Measurements from ENCODE around the gene CAMK1D. TPM values are rescaled to one million over a fixed set of nuclear protein-coding genes. Genes with fewer than 3 reads are reported as not detected.
"Not testable (repeated sequence)": the region's sequence is repeated elsewhere in the genome, so short reads cannot be mapped to it uniquely, and the experiment has no call there.

The CAMK1D gene
- total RNA-seq, 1 donor = 11.2 TPM

DNA sequence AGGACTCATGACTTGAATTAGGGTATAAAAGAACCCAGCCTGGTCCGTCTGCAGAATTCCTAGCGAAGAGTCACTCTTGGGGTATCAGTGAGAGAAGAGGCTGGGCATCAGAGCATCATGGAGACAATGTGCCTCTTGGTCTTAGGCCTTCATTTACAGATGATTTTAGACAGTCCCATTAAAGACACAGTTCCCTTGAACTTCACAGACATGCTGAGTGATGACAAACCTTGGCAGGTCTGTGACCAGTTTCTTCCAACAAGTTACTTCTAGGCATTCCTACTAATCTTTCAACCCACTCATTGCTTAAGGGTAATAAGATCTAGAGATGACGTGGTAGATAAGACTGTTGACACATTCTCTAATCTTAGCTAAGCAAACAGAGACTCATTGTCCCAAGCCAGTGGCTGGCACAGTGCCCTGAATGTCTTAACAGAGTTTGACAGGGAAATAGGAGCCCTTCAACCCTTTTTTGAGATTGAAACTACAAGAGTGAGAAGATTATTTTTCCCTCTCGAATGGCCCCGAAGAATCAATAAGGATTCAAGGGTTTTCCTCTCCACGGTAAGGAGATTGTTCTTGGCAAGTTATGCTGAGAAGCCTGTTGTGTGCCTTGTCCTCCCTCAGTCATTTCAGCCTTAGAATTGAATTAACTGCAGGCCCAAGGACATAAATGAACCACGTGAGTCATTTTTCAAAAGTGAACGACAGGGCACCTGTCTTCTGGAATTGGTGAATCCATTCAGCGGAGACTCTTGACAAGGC, 371.1 kb downstream of the CAMK1D start:
- Histone ChIP-seq H3K4me2 (ENCODE audit: insufficient read depth, low read length) (peak overlapping the region; percentile 39), H2AFZ (ENCODE audit: low read length) (no peak overlapping the region), H3K27ac (ENCODE audit: low read depth, low read length) (peak overlapping the region; percentile 82)

GRCh38 chr10:12721334-12721733, 372.0 kb downstream of the CAMK1D start:
- Histone ChIP-seq H3K4me1 (ENCODE audit: insufficient read depth, low read length) (peaks cover 27% of the 10 kb centered on the region), H3K4me3 (ENCODE audit: insufficient read depth, low read length) (no peak overlapping the region), H3K9me3 (ENCODE audit: low read depth, low read length) (no peaks in the 10 kb centered on the region), H4K20me1 (ENCODE audit: insufficient read depth, low read length) (no peaks in the 10 kb centered on the region), H3K27ac (ENCODE audit: low read depth, low read length) (peak overlapping the region; percentile 82), H3K27me3 (ENCODE audit: insufficient read depth, low read length) (no peaks in the 10 kb centered on the region), H3K79me2 (ENCODE audit: insufficient read depth, low read length) (no peaks in the 10 kb centered on the region), H2AFZ (ENCODE audit: low read length) (no peak overlapping the region), H3K4me2 (ENCODE audit: insufficient read depth, low read length) (no peak overlapping the region), H3K36me3 (ENCODE audit: insufficient read depth, low read length) (no peaks in the 10 kb centered on the region)
- TF ChIP-seq, protein P1, sequence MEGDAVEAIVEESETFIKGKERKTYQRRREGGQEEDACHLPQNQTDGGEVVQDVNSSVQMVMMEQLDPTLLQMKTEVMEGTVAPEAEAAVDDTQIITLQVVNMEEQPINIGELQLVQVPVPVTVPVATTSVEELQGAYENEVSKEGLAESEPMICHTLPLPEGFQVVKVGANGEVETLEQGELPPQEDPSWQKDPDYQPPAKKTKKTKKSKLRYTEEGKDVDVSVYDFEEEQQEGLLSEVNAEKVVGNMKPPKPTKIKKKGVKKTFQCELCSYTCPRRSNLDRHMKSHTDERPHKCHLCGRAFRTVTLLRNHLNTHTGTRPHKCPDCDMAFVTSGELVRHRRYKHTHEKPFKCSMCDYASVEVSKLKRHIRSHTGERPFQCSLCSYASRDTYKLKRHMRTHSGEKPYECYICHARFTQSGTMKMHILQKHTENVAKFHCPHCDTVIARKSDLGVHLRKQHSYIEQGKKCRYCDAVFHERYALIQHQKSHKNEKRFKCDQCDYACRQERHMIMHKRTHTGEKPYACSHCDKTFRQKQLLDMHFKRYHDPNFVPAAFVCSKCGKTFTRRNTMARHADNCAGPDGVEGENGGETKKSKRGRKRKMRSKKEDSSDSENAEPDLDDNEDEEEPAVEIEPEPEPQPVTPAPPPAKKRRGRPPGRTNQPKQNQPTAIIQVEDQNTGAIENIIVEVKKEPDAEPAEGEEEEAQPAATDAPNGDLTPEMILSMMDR (IDR thresholded peaks at IDR 0.05; ENCODE audit: extremely low read depth, low read depth, low read length) = no peak
- no peak for DNase-seq (ENCODE audit: insufficient read length, low spot score, missing footprints)

More for the DNA sequence above, 371.1 kb downstream of the CAMK1D start:
- Histone ChIP-seq H3K27me3 (ENCODE audit: insufficient read depth, low read length) (no peaks in the 10 kb centered on the region), H3K9me3 (ENCODE audit: low read depth, low read length) (no peaks in the 10 kb centered on the region), H3K36me3 (ENCODE audit: insufficient read depth, low read length) (no peaks in the 10 kb centered on the region), H3K79me2 (ENCODE audit: insufficient read depth, low read length) (no peaks in the 10 kb centered on the region), H3K4me3 (ENCODE audit: insufficient read depth, low read length) (no peak overlapping the region), H3K4me1 (ENCODE audit: insufficient read depth, low read length) (peaks cover 27% of the 10 kb centered on the region), H4K20me1 (ENCODE audit: insufficient read depth, low read length) (no peaks in the 10 kb centered on the region)
- TF ChIP-seq, protein P1 (IDR thresholded peaks at IDR 0.05; ENCODE audit: extremely low read depth, low read depth, low read length) = no peak
- DNase-seq (ENCODE audit: insufficient read length, low spot score, missing footprints) = peak; percentile 89

- H2AFZ ChIP-seq (ENCODE audit: low read length) = no peak overlapping the region
- H4K20me1 ChIP-seq (ENCODE audit: insufficient read depth, low read length) = no peaks in the 10 kb centered on the region
- no peaks in the 10 kb centered on the region for H3K36me3 ChIP-seq (ENCODE audit: insufficient read depth, low read length)
- no peak overlapping the region for H3K4me2 ChIP-seq (ENCODE audit: insufficient read depth, low read length)
- H3K9me3 ChIP-seq (ENCODE audit: low read depth, low read length) = no peaks in the 10 kb centered on the region
- no peak overlapping the region for H3K4me3 ChIP-seq (ENCODE audit: insufficient read depth, low read length)
- TF ChIP-seq, protein P1 (IDR thresholded peaks at IDR 0.05; ENCODE audit: extremely low read depth, low read depth, low read length) = no peak
- H3K27ac ChIP-seq (ENCODE audit: low read depth, low read length) = no peak overlapping the region
- H3K4me1 ChIP-seq (ENCODE audit: insufficient read depth, low read length) = peaks cover 22% of the 10 kb centered on the region
- H3K79me2 ChIP-seq (ENCODE audit: insufficient read depth, low read length) = no peaks in the 10 kb centered on the region
- H3K27me3 ChIP-seq (ENCODE audit: insufficient read depth, low read length) = no peaks in the 10 kb centered on the region
- DNase-seq (ENCODE audit: insufficient read length, low spot score, missing footprints) = no peak
Measured at GRCh38 chr10:12723220-12723619, 373.9 kb downstream of the CAMK1D start.

- Histone ChIP-seq H3K9me3 (ENCODE audit: low read depth, low read length) (no peaks in the 10 kb centered on the region), H2AFZ (ENCODE audit: low read length) (no peak overlapping the region), H3K27ac (ENCODE audit: low read depth, low read length) (no peak overlapping the region), H3K27me3 (ENCODE audit: insufficient read depth, low read length) (no peaks in the 10 kb centered on the region), H3K4me1 (ENCODE audit: insufficient read depth, low read length) (peaks cover 8% of the 10 kb centered on the region), H3K36me3 (ENCODE audit: insufficient read depth, low read length) (no peaks in the 10 kb centered on the region), H4K20me1 (ENCODE audit: insufficient read depth, low read length) (no peaks in the 10 kb centered on the region), H3K79me2 (ENCODE audit: insufficient read depth, low read length) (no peaks in the 10 kb centered on the region), H3K4me3 (ENCODE audit: insufficient read depth, low read length) (no peak overlapping the region), H3K4me2 (ENCODE audit: insufficient read depth, low read length) (no peak overlapping the region)
- no peak for DNase-seq (ENCODE audit: insufficient read length, low spot score, missing footprints)
- TF ChIP-seq, protein P1 (IDR thresholded peaks at IDR 0.05; ENCODE audit: extremely low read depth, low read depth, low read length) = no peak
Measured at GRCh38 chr10:12724807-12725579, 375.6 kb downstream of the CAMK1D start.

GRCh38 chr10:12725580-12725888, 376.2 kb downstream of the CAMK1D start:
- H3K36me3 ChIP-seq (ENCODE audit: insufficient read depth, low read length); H3K79me2 ChIP-seq (ENCODE audit: insufficient read depth, low read length); DNase-seq (ENCODE audit: insufficient read length, low spot score, missing footprints): not testable (repeated sequence)

More at GRCh38 chr10:12725580-12725888, 376.2 kb downstream of the CAMK1D start:
- not testable (repeated sequence) for H2AFZ ChIP-seq (ENCODE audit: low read length); H3K4me2 ChIP-seq (ENCODE audit: insufficient read depth, low read length); H4K20me1 ChIP-seq (ENCODE audit: insufficient read depth, low read length); H3K4me3 ChIP-seq (ENCODE audit: insufficient read depth, low read length); H3K27me3 ChIP-seq (ENCODE audit: insufficient read depth, low read length); H3K4me1 ChIP-seq (ENCODE audit: insufficient read depth, low read length); H3K27ac ChIP-seq (ENCODE audit: low read depth, low read length); H3K9me3 ChIP-seq (ENCODE audit: low read depth, low read length)

All from osteoblast (primary cell).